AG04449 (cell line): Measurements from ENCODE around the gene PEX6.
"Not testable (repeated sequence)": the region's sequence is repeated elsewhere in the genome, so short reads cannot be mapped to it uniquely, and the experiment has no call there.

Experiments
- CTCF ChIA-PET: fragments of 350-600 bp; formaldehyde crosslinking; extraction: SDS; loops from one replicate; lab custom pipeline; 2021; ENCODE audit warnings: antibody characterized with exemption; lab: Yijun Ruan, JAX
- POLR2A ChIA-PET: fragments of 400-600, 350-600 bp; formaldehyde crosslinking; extraction: SDS; loops from one replicate; lab custom pipeline; 2020; ENCODE audit warnings: antibody characterized with exemption, inconsistent platforms; lab: Yijun Ruan, JAX
- DNase-seq: peaks from one replicate; pipeline ENCODE4 v3.0.0-alpha.2; 2010; ENCODE audit warnings: low read depth, low spot score
- H3K4me3 ChIP-seq: 2 replicates; pipeline ENCODE4 v1.5.1; 2011; ENCODE audit warnings: low read depth, mild to moderate bottlenecking, control low read depth, low read length
- CTCF ChIP-seq: IDR thresholded peaks from one replicate; pipeline ENCODE4 v1.5.1; 2011; ENCODE audit warnings: mild to moderate bottlenecking, moderate library complexity, low read length, control low read depth, inconsistent platforms; ENCODE audit not compliant: insufficient read depth; ENCODE audit errors: missing control alignments

PEX6 gene

GRCh38 chr6:42961020-42961470 lies 17.9 kb downstream of the PEX6 start:
- ChIA-PET POLR2A (interaction anchor here (0.6 kb wide), 1 partner anchor 28 kb away, joined by 3 read pairs; no protein-coding TSS in a partner anchor), CTCF (interaction anchor here (0.7 to 1.2 kb wide), 2 partner anchors 9 to 10 kb away, joined by 3 to 5 read pairs; no protein-coding TSS in a partner anchor)
- no peak for TF ChIP-seq CTCF
- DNase-seq: no peak
- H3K4me3 ChIP-seq: peak overlapping the region; percentile 48

GRCh38 chr6:42960243-42961019 lies 18.6 kb downstream of the PEX6 start, which contains the start of gene GNMT:
Gene GNMT, plus strand, starts transcription at chr6:42960754. Its CDS starts 14 bp downstream, at chr6:42960768.
- no peak for TF ChIP-seq CTCF
- DNase-seq: no peak
- CTCF ChIA-PET: interaction anchor here (1.2 kb wide), 1 partner anchor 8 kb away, joined by 5 read pairs; no protein-coding TSS in a partner anchor
- POLR2A ChIA-PET: interaction anchor here (0.6 kb wide), 1 partner anchor 28 kb away, joined by 3 read pairs; no protein-coding TSS in a partner anchor
- H3K4me3 ChIP-seq: peak within 1 kb of the TSS; percentile 48

DNA sequence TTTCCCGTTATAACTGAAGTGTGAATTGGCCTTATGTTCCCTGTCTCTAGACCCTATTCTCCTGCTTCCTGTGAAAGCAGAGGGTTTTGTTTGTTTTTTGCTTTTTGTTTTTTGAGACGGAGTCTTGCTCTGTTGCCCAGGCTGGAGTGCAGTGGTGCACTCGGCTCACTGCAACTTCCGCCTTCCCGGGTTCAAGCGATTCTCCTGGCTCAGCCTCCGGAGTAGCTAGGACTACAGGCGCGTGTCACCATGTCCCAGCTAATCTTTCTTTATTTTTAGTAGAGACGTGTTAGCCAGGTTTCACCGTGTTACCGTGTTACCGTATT lies 19.1 kb downstream of the PEX6 start:
- ChIA-PET CTCF (no interaction called here), POLR2A (no interaction called here)
- H3K4me3 ChIP-seq: no peak overlapping the region
- DNase-seq: no peak
- no peak for TF ChIP-seq CTCF

GRCh38 chr6:42958125-42958524 lies 20.9 kb downstream of the PEX6 start:
- ChIA-PET POLR2A (no interaction called here), CTCF (no interaction called here)
- no peak overlapping the region for H3K4me3 ChIP-seq
- DNase-seq: no peak
- TF ChIP-seq CTCF: no peak

- H3K4me3 ChIP-seq, POLR2A ChIA-PET, DNase-seq, CTCF ChIA-PET: not testable (repeated sequence)
These were observed 24.6 kb downstream of the PEX6 start for GRCh38 chr6:42954405-42954804.

DNA sequence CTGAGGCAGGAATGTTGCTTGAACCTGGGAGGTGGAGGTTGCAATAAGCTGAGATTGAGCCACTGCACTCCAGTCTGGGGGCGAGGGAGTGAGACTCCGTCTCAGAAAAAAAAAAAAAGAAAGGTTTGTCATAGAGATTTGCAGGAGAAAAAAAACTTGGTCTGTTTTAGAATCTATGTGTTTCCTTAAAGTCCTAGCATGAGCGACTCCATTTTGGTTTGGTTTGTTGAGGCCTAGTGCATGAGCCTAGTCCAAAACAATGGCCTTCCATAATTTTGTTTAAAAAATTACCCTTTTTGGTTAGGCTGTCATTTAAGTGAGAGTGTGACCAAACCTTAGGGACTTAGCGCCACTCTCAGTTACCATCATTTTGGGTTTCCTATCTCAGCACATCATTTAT lies 26.6 kb downstream of the PEX6 start:
- CTCF ChIA-PET: interaction anchor here (1.3 kb wide), 1 partner anchor 9 kb away, joined by 5 read pairs; no protein-coding TSS in a partner anchor
- no peak overlapping the region for H3K4me3 ChIP-seq
- TF ChIP-seq CTCF: no peak
- POLR2A ChIA-PET: no interaction called here
- DNase-seq: no peak
